ENCODE results near the gene MAP3K5. TPM values are rescaled to one million over a fixed set of nuclear protein-coding genes. Genes with fewer than 3 reads are reported as not detected.

MAP3K5 gene
- total RNA-seq, 1 experiment from 2014 or later = 8.1 TPM

GRCh38 chr6:136786658-136787057, 5.6 kb downstream of the MAP3K5 start:
- intact Hi-C loops (cut with micrococcal nuclease; ENCODE audit: unreplicated experiment) = no loop called here
- CTCF ChIA-PET = interaction anchor here (0.6 to 0.7 kb wide), 2 partner anchors 50 to 74 kb away, joined by 4 to 6 read pairs; no protein-coding TSS in a partner anchor
- no peaks in the 10 kb centered on the region; the same call in 1 of the 2 replicates for H3K36me3 ChIP-seq (ENCODE audit: control insufficient read depth, insufficient read depth, low read length)
- no peak overlapping the region for H3K27ac ChIP-seq (ENCODE audit: low read length)
- ATAC-seq (no peak), DNase-seq (ENCODE audit: low read depth, low spot score) (no peak)
- H3K27me3 ChIP-seq (ENCODE audit: control insufficient read depth, insufficient read depth, low read length) = no peaks in the 10 kb centered on the region
- BruUV-seq (replicated peaks) = no TSS peak
- peaks cover 40% of the 10 kb centered on the region for H3K4me1 ChIP-seq (ENCODE audit: control insufficient read depth, insufficient read depth, low read length)
- POLR2A ChIA-PET = no interaction called here
- H3K9me3 ChIP-seq (ENCODE audit: control insufficient read depth, insufficient read depth, low read depth, low read length) = no peaks in the 10 kb centered on the region
- H3K4me3 ChIP-seq (ENCODE audit: low read depth in 2 of 2, low read length in 2 of 2) = no peak overlapping the region
- in situ Hi-C loops (cut with HindIII; ENCODE audit: low pct_unique_long_range_greater_than_20kb, low sequenced_read_pairs) = no loop called here
- TF ChIP-seq, protein P1, sequence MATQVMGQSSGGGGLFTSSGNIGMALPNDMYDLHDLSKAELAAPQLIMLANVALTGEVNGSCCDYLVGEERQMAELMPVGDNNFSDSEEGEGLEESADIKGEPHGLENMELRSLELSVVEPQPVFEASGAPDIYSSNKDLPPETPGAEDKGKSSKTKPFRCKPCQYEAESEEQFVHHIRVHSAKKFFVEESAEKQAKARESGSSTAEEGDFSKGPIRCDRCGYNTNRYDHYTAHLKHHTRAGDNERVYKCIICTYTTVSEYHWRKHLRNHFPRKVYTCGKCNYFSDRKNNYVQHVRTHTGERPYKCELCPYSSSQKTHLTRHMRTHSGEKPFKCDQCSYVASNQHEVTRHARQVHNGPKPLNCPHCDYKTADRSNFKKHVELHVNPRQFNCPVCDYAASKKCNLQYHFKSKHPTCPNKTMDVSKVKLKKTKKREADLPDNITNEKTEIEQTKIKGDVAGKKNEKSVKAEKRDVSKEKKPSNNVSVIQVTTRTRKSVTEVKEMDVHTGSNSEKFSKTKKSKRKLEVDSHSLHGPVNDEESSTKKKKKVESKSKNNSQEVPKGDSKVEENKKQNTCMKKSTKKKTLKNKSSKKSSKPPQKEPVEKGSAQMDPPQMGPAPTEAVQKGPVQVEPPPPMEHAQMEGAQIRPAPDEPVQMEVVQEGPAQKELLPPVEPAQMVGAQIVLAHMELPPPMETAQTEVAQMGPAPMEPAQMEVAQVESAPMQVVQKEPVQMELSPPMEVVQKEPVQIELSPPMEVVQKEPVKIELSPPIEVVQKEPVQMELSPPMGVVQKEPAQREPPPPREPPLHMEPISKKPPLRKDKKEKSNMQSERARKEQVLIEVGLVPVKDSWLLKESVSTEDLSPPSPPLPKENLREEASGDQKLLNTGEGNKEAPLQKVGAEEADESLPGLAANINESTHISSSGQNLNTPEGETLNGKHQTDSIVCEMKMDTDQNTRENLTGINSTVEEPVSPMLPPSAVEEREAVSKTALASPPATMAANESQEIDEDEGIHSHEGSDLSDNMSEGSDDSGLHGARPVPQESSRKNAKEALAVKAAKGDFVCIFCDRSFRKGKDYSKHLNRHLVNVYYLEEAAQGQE (IDR thresholded peaks at IDR 0.05; ENCODE audit: insufficient read depth in 1 of 2, low read depth in 2 of 2, low read length in 1 of 2) = no peak
- no peak for TF ChIP-seq POLR2AphosphoS5 (IDR thresholded peaks at IDR 0.05; ENCODE audit: low read depth, low read length)
- TF ChIP-seq, protein P2, sequence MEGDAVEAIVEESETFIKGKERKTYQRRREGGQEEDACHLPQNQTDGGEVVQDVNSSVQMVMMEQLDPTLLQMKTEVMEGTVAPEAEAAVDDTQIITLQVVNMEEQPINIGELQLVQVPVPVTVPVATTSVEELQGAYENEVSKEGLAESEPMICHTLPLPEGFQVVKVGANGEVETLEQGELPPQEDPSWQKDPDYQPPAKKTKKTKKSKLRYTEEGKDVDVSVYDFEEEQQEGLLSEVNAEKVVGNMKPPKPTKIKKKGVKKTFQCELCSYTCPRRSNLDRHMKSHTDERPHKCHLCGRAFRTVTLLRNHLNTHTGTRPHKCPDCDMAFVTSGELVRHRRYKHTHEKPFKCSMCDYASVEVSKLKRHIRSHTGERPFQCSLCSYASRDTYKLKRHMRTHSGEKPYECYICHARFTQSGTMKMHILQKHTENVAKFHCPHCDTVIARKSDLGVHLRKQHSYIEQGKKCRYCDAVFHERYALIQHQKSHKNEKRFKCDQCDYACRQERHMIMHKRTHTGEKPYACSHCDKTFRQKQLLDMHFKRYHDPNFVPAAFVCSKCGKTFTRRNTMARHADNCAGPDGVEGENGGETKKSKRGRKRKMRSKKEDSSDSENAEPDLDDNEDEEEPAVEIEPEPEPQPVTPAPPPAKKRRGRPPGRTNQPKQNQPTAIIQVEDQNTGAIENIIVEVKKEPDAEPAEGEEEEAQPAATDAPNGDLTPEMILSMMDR (IDR thresholded peaks at IDR 0.05) = no peak
- no peak for TF ChIP-seq TCF7L2 (IDR thresholded peaks at IDR 0.05; ENCODE audit: low read depth, low read length)
- no peak for TF ChIP-seq SIN3A (IDR thresholded peaks at IDR 0.05; ENCODE audit: borderline replicate concordance, insufficient read depth, low read depth, low read length)

- Histone ChIP-seq H3K4me1 (ENCODE audit: control insufficient read depth, insufficient read depth, low read length) (peaks cover 35% of the 10 kb centered on the region), H3K9me3 (ENCODE audit: control insufficient read depth, insufficient read depth, low read depth, low read length) (no peaks in the 10 kb centered on the region), H3K36me3 (ENCODE audit: control insufficient read depth, insufficient read depth, low read length) (no peaks in the 10 kb centered on the region), H3K27ac (ENCODE audit: low read length) (peak overlapping the region; percentile 44), H3K4me3 (ENCODE audit: low read depth in 2 of 2, low read length in 2 of 2) (peak overlapping the region; percentile 1 to 39; a peak in 2 of 4 replicates), H3K27me3 (ENCODE audit: control insufficient read depth, insufficient read depth, low read length) (no peaks in the 10 kb centered on the region)
- DNase-seq (ENCODE audit: low read depth, low spot score) = no peak
- BruUV-seq (replicated peaks) = no TSS peak
- TF ChIP-seq SIN3A (IDR thresholded peaks at IDR 0.05; ENCODE audit: borderline replicate concordance, insufficient read depth, low read depth, low read length) = no peak
- TF ChIP-seq, protein P1 (IDR thresholded peaks at IDR 0.05; ENCODE audit: insufficient read depth in 1 of 2, low read depth in 2 of 2, low read length in 1 of 2) = no peak
- no peak for TF ChIP-seq TCF7L2 (IDR thresholded peaks at IDR 0.05; ENCODE audit: low read depth, low read length)
- TF ChIP-seq, protein P2 (IDR thresholded peaks at IDR 0.05) = no peak
- no peak for TF ChIP-seq POLR2AphosphoS5 (IDR thresholded peaks at IDR 0.05; ENCODE audit: low read depth, low read length)
- intact Hi-C loops (cut with micrococcal nuclease; ENCODE audit: unreplicated experiment) = no loop called here
- in situ Hi-C loops (cut with HindIII; ENCODE audit: low pct_unique_long_range_greater_than_20kb, low sequenced_read_pairs) = no loop called here
- ChIA-PET POLR2A (no interaction called here), CTCF (no interaction called here)
- peak; percentile 83 for ATAC-seq
Measured at GRCh38 chr6:136784910-136785746, 7.1 kb downstream of the MAP3K5 start.

Data from Panc1 (cell line).